Loucy (cell line): ENCODE results near the gene GPBAR1.

Source experiments
- H2AFZ ChIP-seq: fragments of 200-600 bp; sonication (generic); 2 replicates; pipeline ENCODE4 v1.6.0; 2016; ENCODE audit warnings: antibody characterized with exemption, mild to moderate bottlenecking, low read length, moderate library complexity
- H3F3A ChIP-seq: fragments of 200-600 bp; 2 replicates; pipeline ENCODE4 v1.6.0; 2016; ENCODE audit warnings: antibody characterized with exemption, low read depth, mild to moderate bottlenecking
- H3K27me3 ChIP-seq: fragments of 200-600 bp; sonication (generic); 2 replicates; pipeline ENCODE4 v1.6.1; 2014; ENCODE audit warnings: low read length, mild to moderate bottlenecking; ENCODE audit not compliant: insufficient read depth, poor library complexity, severe bottlenecking
- H3K36me3 ChIP-seq: fragments of 200-600 bp; sonication (generic); 2 replicates; pipeline ENCODE4 v1.6.1; 2016; ENCODE audit warnings: low read length; ENCODE audit not compliant: insufficient read depth
- H3K4me1 ChIP-seq: fragments of 200-600 bp; sonication (generic); 2 replicates; pipeline ENCODE4 v1.5.1; 2014; ENCODE audit warnings: low read length, mild to moderate bottlenecking; ENCODE audit not compliant: insufficient read depth, poor library complexity, severe bottlenecking
- H3K4me2 ChIP-seq: fragments of 200-600 bp; sonication (generic); 2 replicates; pipeline ENCODE4 v1.6.0; 2014; ENCODE audit warnings: antibody characterized with exemption, low read length, low read depth, mild to moderate bottlenecking; ENCODE audit not compliant: poor library complexity, severe bottlenecking
- H3K4me3 ChIP-seq: fragments of 200-600 bp; sonication (generic); 2 replicates; pipeline ENCODE4 v1.5.1; 2014; ENCODE audit warnings: low read length, mild to moderate bottlenecking, mixed read lengths; ENCODE audit not compliant: poor library complexity, severe bottlenecking
- H3K79me2 ChIP-seq: fragments of 200-600 bp; sonication (generic); 2 replicates; pipeline ENCODE4 v1.6.1; 2014; ENCODE audit warnings: low read length; ENCODE audit not compliant: insufficient read depth
- H3K9ac ChIP-seq: fragments of 200-600 bp; sonication (generic); 2 replicates; pipeline ENCODE4 v1.6.0; 2014; ENCODE audit warnings: mild to moderate bottlenecking, low read depth, low read length, moderate library complexity; ENCODE audit not compliant: poor library complexity, severe bottlenecking
- H3K9me2 ChIP-seq: fragments of 200-600 bp; sonication (generic); replicated peaks from 2 replicates; pipeline ENCODE4 v1.6.1; 2016; ENCODE audit warnings: low read depth, low read length, mixed read lengths
- H3K9me3 ChIP-seq: fragments of 200-600 bp; sonication (generic); 2 replicates; pipeline ENCODE4 v1.6.1; 2014; ENCODE audit warnings: mild to moderate bottlenecking, antibody characterized with exemption, low read length, low read depth; ENCODE audit not compliant: insufficient read depth
- H4K20me1 ChIP-seq: fragments of 200-600 bp; sonication (generic); 2 replicates; pipeline ENCODE4 v1.6.0; 2014; ENCODE audit warnings: antibody characterized with exemption, low read length, mild to moderate bottlenecking; ENCODE audit not compliant: insufficient read depth, poor library complexity, severe bottlenecking
- CTCF ChIP-seq: fragments of 200-600 bp; sonication (generic); conservative IDR thresholded peaks from 2 replicates; pipeline ENCODE4 v1.5.1; 2014; ENCODE audit warnings: mild to moderate bottlenecking, antibody characterized with exemption, low read length
- EZH2phosphoT487 ChIP-seq: fragments of 200-600 bp; IDR thresholded peaks from 2 replicates; pipeline ENCODE4 v1.6.1; 2018; ENCODE audit warnings: antibody characterized with exemption, mild to moderate bottlenecking, moderate library complexity, borderline replicate concordance

GPBAR1 gene

GRCh38 chr2:218224186-218224585 is 36.6 kb upstream of the GPBAR1 start:
- H3K4me3 ChIP-seq, result peak overlapping the region; percentile 87
- peak overlapping the region; percentile 99 for H3K9ac ChIP-seq
- peaks cover 66% of the 10 kb centered on the region for H4K20me1 ChIP-seq
- H2AFZ ChIP-seq, result no peak overlapping the region
- peaks cover 5% of the 10 kb centered on the region; the same call in 1 of the 2 replicates for H3F3A ChIP-seq
- H3K4me2 ChIP-seq, result peak overlapping the region; percentile 93
- no peaks in the 10 kb centered on the region for H3K9me2 ChIP-seq
- H3K36me3 ChIP-seq, result peaks cover 49% of the 10 kb centered on the region
- H3K27me3 ChIP-seq, result no peaks in the 10 kb centered on the region
- TF ChIP-seq EZH2phosphoT487 (no peak), CTCF (no peak)
- H3K79me2 ChIP-seq, result peaks cover 94% of the 10 kb centered on the region
- peaks cover 75% of the 10 kb centered on the region for H3K4me1 ChIP-seq
- no peaks in the 10 kb centered on the region for H3K9me3 ChIP-seq

- Histone ChIP-seq H3K4me3 (no peak overlapping the region), H3K27me3 (no peaks in the 10 kb centered on the region), H2AFZ (no peak overlapping the region), H3K4me1 (peaks cover 74% of the 10 kb centered on the region), H3K4me2 (peak overlapping the region; percentile 26), H3K9me2 (no peaks in the 10 kb centered on the region), H3K36me3 (peaks cover 71% of the 10 kb centered on the region), H4K20me1 (peaks cover 39% of the 10 kb centered on the region), H3F3A (peaks cover 12% of the 10 kb centered on the region), H3K9me3 (no peaks in the 10 kb centered on the region), H3K79me2 (peaks cover 84% of the 10 kb centered on the region), H3K9ac (no peak overlapping the region)
- TF ChIP-seq EZH2phosphoT487, result no peak
- TF ChIP-seq CTCF, result no peak
Observed at GRCh38 chr2:218226903-218227302, 33.9 kb upstream of the GPBAR1 start.

GRCh38 chr2:218228366-218229090 is 32.3 kb upstream of the GPBAR1 start:
- peaks cover 58% of the 10 kb centered on the region for H3K4me1 ChIP-seq

More at GRCh38 chr2:218228366-218229090, 32.3 kb upstream of the GPBAR1 start:
- Histone ChIP-seq H3K9ac (peak overlapping the region; percentile 72), H3K27me3 (no peaks in the 10 kb centered on the region), H3K36me3 (peaks cover 83% of the 10 kb centered on the region), H3K9me2 (no peaks in the 10 kb centered on the region), H2AFZ (no peak overlapping the region), H4K20me1 (peaks cover 27% of the 10 kb centered on the region), H3K4me3 (peak overlapping the region; percentile 64), H3K4me2 (peak overlapping the region; percentile 66), H3F3A (peaks cover 12% of the 10 kb centered on the region), H3K79me2 (peaks cover 82% of the 10 kb centered on the region), H3K9me3 (no peaks in the 10 kb centered on the region)
- TF ChIP-seq CTCF, result no peak
